GM19035 (cell line): ENCODE measurements around the gene PMS1.
A peak's percentile ranks its signal among the peaks of the same experiment; 100 is the strongest.
"Not testable (repeated sequence)": the region's sequence is repeated elsewhere in the genome, so short reads cannot be mapped to it uniquely, and the experiment has no call there.

Source experiments
- ATAC-seq: cut with Tn5 transposase; IDR thresholded peaks from one replicate; pipeline ENCODE4 v1.9.1; 2021; ENCODE audit not compliant: unreplicated experiment

Gene PMS1

GRCh38 chr2:189783927-189784867 lies at the start of gene PMS1, which contains the start of gene ORMDL1:
Gene PMS1 (plus strand): TSS chr2:189784450. CDS start chr2:189791810, 7,360 bp downstream.
Gene ORMDL1 (minus strand): TSS chr2:189784339. CDS start chr2:189782595, 1,744 bp downstream.
- peak; percentile 92 for ATAC-seq

GRCh38 chr2:189751080-189751658 lies 33.1 kb upstream of the PMS1 start:
- ATAC-seq, result no peak

GRCh38 chr2:189756311-189756952 lies 27.8 kb upstream of the PMS1 start:
- no peak for ATAC-seq

- ATAC-seq, result not testable (repeated sequence)
These were observed 24.1 kb upstream of the PMS1 start for GRCh38 chr2:189760154-189760553.

- ATAC-seq, result no peak
These were observed 22.1 kb upstream of the PMS1 start for GRCh38 chr2:189762229-189762550.

- ATAC-seq, result peak; percentile 96
These were observed 21.5 kb upstream of the PMS1 start, which contains the start of gene OSGEPL1 for GRCh38 chr2:189762551-189763298. Gene OSGEPL1 (minus strand): TSS chr2:189762792. CDS start chr2:189761640, 1,152 bp downstream.

GRCh38 chr2:189763908-189764661 lies 20.2 kb upstream of the PMS1 start:
- ATAC-seq, result no peak

- no peak for ATAC-seq
These were observed 13.5 kb upstream of the PMS1 start for GRCh38 chr2:189770590-189771322.

GRCh38 chr2:189772212-189772611 lies 12.0 kb upstream of the PMS1 start:
- ATAC-seq, result no peak

- ATAC-seq, result no peak
These were observed 2.0 kb upstream of the PMS1 start for GRCh38 chr2:189782221-189782671.

GRCh38 chr2:189783451-189783926 lies 761 bp upstream of the PMS1 start:
- peak; percentile 21 for ATAC-seq

GRCh38 chr2:189791338-189792042 lies 7.2 kb downstream of the PMS1 start:
- ATAC-seq, result no peak

- ATAC-seq, result no peak
These were observed 10.1 kb downstream of the PMS1 start for GRCh38 chr2:189794310-189794709.

GRCh38 chr2:189797902-189798301 lies 13.7 kb downstream of the PMS1 start:
- ATAC-seq, result no peak

GRCh38 chr2:189798312-189799029 lies 14.2 kb downstream of the PMS1 start:
- ATAC-seq, result peak; percentile 84

- no peak for ATAC-seq
These were observed 14.7 kb downstream of the PMS1 start for GRCh38 chr2:189799030-189799331.

GRCh38 chr2:189799531-189799930 lies 15.3 kb downstream of the PMS1 start:
- ATAC-seq, result no peak

- no peak for ATAC-seq
These were observed 18.2 kb downstream of the PMS1 start for GRCh38 chr2:189802396-189802912.
